EL (cell line): ENCODE results near the gene HNF1B.

Experiments
- DNase-seq: peaks from one replicate; pipeline ENCODE4 v3.0.0-alpha.2; 2016

The HNF1B gene

GRCh38 chr17:37759014-37759637 is 14.3 kb upstream of the HNF1B start:
- DNase-seq, result no peak

DNA sequence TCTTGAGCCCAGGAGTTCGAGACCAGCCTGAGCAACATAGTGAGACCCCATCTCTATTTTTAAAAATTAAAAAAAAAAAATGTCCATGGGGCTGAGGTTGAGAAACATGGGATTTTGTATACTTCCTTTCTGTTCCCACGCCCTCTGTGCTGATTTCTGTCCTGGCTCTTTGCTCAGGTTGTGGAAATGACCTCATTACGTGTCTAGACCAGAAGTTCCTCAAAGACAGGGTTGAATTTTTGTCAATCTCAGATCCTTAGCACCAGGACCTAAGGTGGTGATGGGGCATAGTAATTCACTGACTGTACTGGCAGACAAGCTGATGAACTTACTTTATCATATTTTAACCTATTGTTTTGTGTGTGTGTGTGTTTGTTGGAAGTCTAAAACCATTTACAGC is 11.2 kb upstream of the HNF1B start:
- DNase-seq, result no peak

GRCh38 chr17:37755455-37755854 is 10.6 kb upstream of the HNF1B start:
- no peak for DNase-seq

DNA sequence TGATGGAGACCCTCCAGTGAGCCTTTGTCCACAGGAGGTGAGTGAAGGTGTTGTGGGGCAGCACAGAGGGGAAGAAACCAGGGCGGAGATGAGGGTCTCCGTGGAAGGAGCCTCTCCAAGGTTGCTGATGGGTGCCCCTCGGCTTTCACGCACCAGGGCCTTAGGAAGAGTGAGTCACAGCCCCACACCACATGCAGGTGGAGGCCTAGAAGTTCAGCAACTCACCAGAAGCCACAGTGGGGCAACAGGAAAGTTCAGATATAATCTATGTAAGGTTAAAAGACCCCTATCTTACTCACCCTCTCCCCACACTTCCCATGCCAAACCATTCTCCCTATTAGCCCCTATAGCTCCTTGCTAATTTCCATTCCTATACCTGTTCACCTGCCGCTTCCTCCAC is 9.5 kb upstream of the HNF1B start:
- DNase-seq, result no peak

- peak; percentile 96 for DNase-seq
Observed at GRCh38 chr17:37752482-37752881, 7.6 kb upstream of the HNF1B start.

- no peak for DNase-seq
Observed at GRCh38 chr17:37750768-37751475, 6.1 kb upstream of the HNF1B start.

- DNase-seq, result no peak
Observed at GRCh38 chr17:37750292-37750691, 5.4 kb upstream of the HNF1B start.

- no peak for DNase-seq
Observed at GRCh38 chr17:37747222-37747621, 2.4 kb upstream of the HNF1B start.

DNA sequence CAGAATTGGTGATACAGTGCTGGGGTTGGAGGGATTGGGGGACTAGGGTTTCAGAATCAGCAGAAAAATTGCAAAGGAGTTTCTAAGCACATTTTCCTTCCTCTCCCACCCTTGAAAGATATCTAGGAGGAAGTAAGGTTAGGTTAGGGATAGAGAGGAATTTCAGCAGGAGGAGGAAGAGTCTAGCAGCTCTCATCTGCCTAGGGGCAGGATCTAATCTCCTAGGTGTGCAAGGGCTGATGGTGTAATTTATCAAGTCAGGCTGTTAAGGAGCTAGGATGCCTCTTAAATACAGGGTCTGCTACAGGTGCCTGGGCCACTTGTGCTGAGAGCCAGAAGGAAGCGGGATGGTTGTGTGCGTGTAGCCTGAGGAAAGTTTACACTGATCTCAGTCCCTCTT is 1.8 kb upstream of the HNF1B start:
- no peak for DNase-seq

DNA sequence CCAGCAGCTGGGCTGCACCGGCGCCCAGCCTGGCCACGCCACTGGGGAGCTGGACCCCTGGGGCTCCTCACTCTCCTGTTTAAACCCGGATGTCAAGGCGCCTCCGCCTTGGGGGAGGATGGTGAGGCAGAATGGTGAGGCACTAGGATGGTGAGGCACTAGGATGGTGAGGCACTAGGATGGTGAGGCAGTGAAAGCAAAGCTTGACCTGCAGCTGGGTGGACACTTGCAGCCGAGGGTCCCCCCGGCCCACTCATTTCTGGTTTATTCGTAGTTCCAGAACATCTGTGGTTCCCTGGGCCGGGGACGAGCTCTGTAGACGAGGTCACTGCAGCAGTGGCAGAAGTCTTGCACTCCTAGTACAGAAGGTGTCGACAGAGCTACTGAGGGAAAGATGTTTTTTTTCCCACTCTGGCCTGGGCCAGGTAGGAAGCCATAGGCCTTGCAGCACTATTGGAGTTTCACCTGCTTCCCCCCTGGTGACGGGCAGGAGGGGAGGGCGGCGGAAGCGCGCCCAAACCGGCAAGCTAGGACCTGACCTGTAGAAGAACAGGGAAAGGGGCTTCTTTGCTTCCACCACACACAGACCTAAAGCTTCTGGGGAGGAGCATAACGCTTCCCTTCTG is 1.1 kb upstream of the HNF1B start:
- DNase-seq, result no peak

GRCh38 chr17:37744633-37744927 is 279 bp downstream of the HNF1B start:
- DNase-seq, result no peak

- DNase-seq, result no peak
Observed at GRCh38 chr17:37743875-37744632, 805 bp downstream of the HNF1B start.

DNA sequence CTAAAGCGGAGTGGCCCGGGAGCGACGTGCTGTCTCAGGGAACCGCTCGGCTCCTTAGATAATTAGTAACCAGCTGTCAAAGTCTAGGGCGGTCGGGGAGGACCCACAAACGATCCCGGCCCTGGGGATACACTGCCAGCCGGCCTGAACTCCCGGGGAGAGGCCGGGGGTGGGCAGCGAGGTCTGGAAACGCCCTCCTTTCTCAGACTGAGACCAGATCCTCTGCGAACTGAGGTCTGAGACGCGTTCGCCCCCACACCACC is 1.3 kb downstream of the HNF1B start:
- DNase-seq, result no peak

- no peak for DNase-seq
Observed at GRCh38 chr17:37742762-37743611, 1.9 kb downstream of the HNF1B start.

- peak; percentile 45 for DNase-seq
Observed at GRCh38 chr17:37742116-37742761, 2.6 kb downstream of the HNF1B start.

- DNase-seq, result no peak
Observed at GRCh38 chr17:37741341-37742115, 3.3 kb downstream of the HNF1B start.

- no peak for DNase-seq
Observed at GRCh38 chr17:37740915-37741314, 3.9 kb downstream of the HNF1B start.

DNA sequence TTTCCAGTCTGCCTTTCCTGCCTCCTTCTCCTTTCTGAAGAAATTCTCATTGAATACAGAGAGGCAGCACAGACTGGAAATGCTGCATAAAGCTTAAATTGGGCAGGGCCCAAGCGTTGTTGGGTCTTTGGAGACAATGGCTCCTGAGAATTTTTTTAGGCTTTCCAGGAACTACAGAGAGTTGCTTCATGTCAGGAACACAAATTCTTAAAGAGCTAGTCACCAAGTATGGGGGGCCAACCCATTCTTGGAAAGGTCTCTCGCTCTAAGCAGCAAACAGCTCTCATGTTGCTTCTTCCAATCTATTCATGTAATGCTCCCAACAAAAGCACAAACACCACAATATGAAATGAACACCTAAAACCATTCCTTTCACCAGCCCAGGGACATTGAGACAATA is 6.9 kb downstream of the HNF1B start:
- peak; percentile 67 for DNase-seq

DNA sequence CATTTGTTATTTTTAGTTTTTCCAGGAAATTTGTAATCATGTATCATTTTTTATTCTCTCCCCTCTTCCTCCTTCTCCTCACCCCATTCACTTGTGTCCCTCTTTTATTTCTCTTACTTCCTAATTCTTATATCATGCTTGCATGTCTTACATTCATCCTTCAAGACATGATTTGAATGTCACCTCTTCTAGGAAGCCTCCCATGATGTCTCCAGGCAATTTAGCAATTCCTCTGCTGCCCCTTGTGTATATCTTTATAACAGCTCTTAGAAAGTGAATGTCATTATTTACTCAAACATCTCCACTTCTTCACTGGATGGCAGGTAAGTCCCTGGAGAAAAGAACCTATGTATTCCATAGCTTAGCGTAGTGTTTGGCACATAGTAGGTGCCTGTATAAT is 7.8 kb downstream of the HNF1B start:
- DNase-seq, result no peak

DNA sequence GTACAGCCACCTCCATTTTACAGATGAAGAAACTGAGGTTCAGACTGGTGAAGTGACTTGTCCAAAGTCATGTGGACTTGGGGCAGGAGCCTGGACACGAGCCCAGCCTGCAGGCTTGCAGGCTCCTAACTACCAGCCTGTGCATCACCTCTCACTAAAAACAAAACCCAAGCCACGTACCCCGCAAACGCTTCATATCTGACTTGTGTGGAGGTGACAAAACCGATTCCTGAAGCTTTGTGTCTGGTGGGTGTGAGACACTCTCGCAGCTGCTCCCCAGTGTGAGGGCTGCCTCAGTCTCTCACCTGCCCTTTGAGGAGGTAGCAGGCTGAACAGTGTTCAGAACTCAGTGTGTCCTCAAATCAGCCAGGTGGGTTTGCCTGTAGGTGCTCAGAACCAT is 8.4 kb downstream of the HNF1B start:
- DNase-seq, result no peak

- DNase-seq, result no peak
Observed at GRCh38 chr17:37735165-37735564, 9.7 kb downstream of the HNF1B start.

DNA sequence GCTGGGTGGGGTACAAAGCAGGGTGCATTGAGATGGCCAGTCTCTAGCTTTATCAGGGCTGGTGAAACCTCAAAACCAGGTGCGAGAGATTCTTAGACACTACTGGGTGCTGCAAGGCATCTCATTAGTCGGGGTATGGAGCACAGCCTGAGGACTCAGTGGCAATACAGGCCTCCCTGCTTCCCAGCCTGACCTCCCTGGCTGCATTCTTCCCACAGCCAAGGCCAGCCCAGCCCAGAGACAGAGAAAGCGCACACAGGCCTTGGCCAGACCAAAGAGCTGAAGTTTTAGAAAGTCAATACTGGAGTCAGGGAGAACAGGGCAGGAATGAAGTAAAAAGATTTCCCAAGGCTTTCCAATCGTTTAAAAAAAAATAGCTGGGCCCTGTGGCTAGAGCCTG is 12.5 kb downstream of the HNF1B start:
- no peak for DNase-seq
